Endothelial cell (in vitro differentiated cells): ENCODE results near the gene ATP6V1B1. TPM values are rescaled to one million over a fixed set of nuclear protein-coding genes. Genes with fewer than 3 reads are reported as not detected.
A peak's percentile ranks its signal among the peaks of the same experiment; 100 is the strongest.

Experiments
- DNase-seq: peaks from one replicate; pipeline ENCODE4 v3.0.0; 2021; ENCODE audit warnings: low spot score
- H3K27ac Mint-ChIP-seq: one replicate; pipeline ENCODE4 v1.8.0; 2021; ENCODE audit warnings: mixed read lengths, inconsistent platforms; ENCODE audit not compliant: unreplicated experiment
- H3K27me3 Mint-ChIP-seq: one replicate; pipeline ENCODE4 v1.8.0; 2021; ENCODE audit warnings: mild to moderate bottlenecking, moderate library complexity, mixed read lengths, inconsistent platforms; ENCODE audit not compliant: unreplicated experiment
- H3K36me3 Mint-ChIP-seq: one replicate; pipeline ENCODE4 v1.8.0; 2021; ENCODE audit warnings: mild to moderate bottlenecking, low read depth, mixed read lengths, inconsistent platforms; ENCODE audit not compliant: unreplicated experiment
- H3K4me1 Mint-ChIP-seq: one replicate; pipeline ENCODE4 v1.8.0; 2021; ENCODE audit warnings: mild to moderate bottlenecking, mixed read lengths, inconsistent platforms; ENCODE audit not compliant: unreplicated experiment
- H3K4me3 Mint-ChIP-seq: one replicate; pipeline ENCODE4 v1.8.0; 2021; ENCODE audit warnings: mild to moderate bottlenecking, mixed read lengths, inconsistent platforms; ENCODE audit not compliant: unreplicated experiment
- H3K9me3 Mint-ChIP-seq: one replicate; pipeline ENCODE4 v1.8.0; 2021; ENCODE audit warnings: mixed read lengths, inconsistent platforms; ENCODE audit not compliant: unreplicated experiment
- CTCF ChIP-seq: fragments of 200-600 bp; sonication (generic); IDR thresholded peaks from one replicate; pipeline ENCODE4 v1.5.0; 2021; ENCODE audit warnings: antibody characterized with exemption; ENCODE audit not compliant: unreplicated experiment
- total RNA-seq: library from RNA; stranded (reverse); fragmentation: NEBNext Ultra II Directional; extraction: Animal tissue kit (Norgen Biotek cat#: 25700); gene quantifications from one replicate; pipeline ENCODE4 v1.2.1, GENCODE V29; 2021; ENCODE audit not compliant: unreplicated experiment

Gene ATP6V1B1
- total RNA-seq, 1 donor from 2014 or later: not detected

- no peak for TF ChIP-seq CTCF
- Mint-ChIP-seq H3K27me3 (peaks cover 18% of the 10 kb centered on the region), H3K4me3 (no peak overlapping the region), H3K9me3 (no peaks in the 10 kb centered on the region), H3K27ac (peak overlapping the region; percentile 31), H3K4me1 (peaks cover 13% of the 10 kb centered on the region), H3K36me3 (peaks cover 7% of the 10 kb centered on the region)
- no peak for DNase-seq
Measured at GRCh38 chr2:71003396-71003795, 67.7 kb downstream of the ATP6V1B1 start.

GRCh38 chr2:71003966-71004755 is 68.5 kb downstream of the ATP6V1B1 start:
- H3K36me3 Mint-ChIP-seq: peaks cover 7% of the 10 kb centered on the region
- no peak for TF ChIP-seq CTCF
- H3K27ac Mint-ChIP-seq: no peak overlapping the region
- peaks cover 8% of the 10 kb centered on the region for H3K4me1 Mint-ChIP-seq
- no peaks in the 10 kb centered on the region for H3K9me3 Mint-ChIP-seq
- no peak for DNase-seq
- H3K27me3 Mint-ChIP-seq: peaks cover 18% of the 10 kb centered on the region
- no peak overlapping the region for H3K4me3 Mint-ChIP-seq

GRCh38 chr2:71004857-71005256 is 69.2 kb downstream of the ATP6V1B1 start:
- H3K27me3 Mint-ChIP-seq: peaks cover 18% of the 10 kb centered on the region
- no peak for DNase-seq
- no peak for TF ChIP-seq CTCF
- H3K9me3 Mint-ChIP-seq: no peaks in the 10 kb centered on the region
- no peak overlapping the region for H3K27ac Mint-ChIP-seq
- H3K4me3 Mint-ChIP-seq: no peak overlapping the region
- H3K36me3 Mint-ChIP-seq: peaks cover 7% of the 10 kb centered on the region
- H3K4me1 Mint-ChIP-seq: peaks cover 3% of the 10 kb centered on the region

- Mint-ChIP-seq H3K27ac (peak overlapping the region; percentile 4), H3K4me1 (peaks cover 3% of the 10 kb centered on the region), H3K27me3 (peaks cover 18% of the 10 kb centered on the region), H3K4me3 (peak overlapping the region; percentile 5), H3K9me3 (no peaks in the 10 kb centered on the region), H3K36me3 (peaks cover 7% of the 10 kb centered on the region)
- DNase-seq: no peak
- no peak for TF ChIP-seq CTCF
Measured at GRCh38 chr2:71005271-71006202, 69.8 kb downstream of the ATP6V1B1 start.
